Parathyroid adenoma (tissue), 2 donors: ENCODE results near the gene PRKN.

ENCODE experiments used
- H2AFZ ChIP-seq: fragments of 300-600 bp; sonication (generic); one replicate; pipeline ENCODE4 v1.7.0; 2017; ENCODE audit warnings: antibody characterized with exemption, mild to moderate bottlenecking
- H3K27ac ChIP-seq: fragments of 300-600 bp; sonication (generic); one replicate; pipeline ENCODE4 v1.7.0; 2017
- H3K27me3 ChIP-seq: fragments of 300-600 bp; sonication (generic); one replicate; pipeline ENCODE4 v1.7.0; 2017; ENCODE audit warnings: low read length; ENCODE audit not compliant: control insufficient read depth, insufficient read depth
- H3K36me3 ChIP-seq: fragments of 300-600 bp; sonication (generic); one replicate; pipeline ENCODE4 v1.7.0; 2017; ENCODE audit warnings: low read length; ENCODE audit not compliant: control insufficient read depth, insufficient read depth
- H3K4me1 ChIP-seq: fragments of 300-600 bp; sonication (generic); one replicate; pipeline ENCODE4 v1.7.0; 2017; ENCODE audit warnings: control low read depth
- H3K4me2 ChIP-seq: fragments of 300-600 bp; sonication (generic); one replicate; pipeline ENCODE4 v1.7.0; 2017; ENCODE audit warnings: low read length
- H3K4me3 ChIP-seq: fragments of 300-600 bp; sonication (generic); one replicate; pipeline ENCODE4 v1.7.0; 2017; ENCODE audit warnings: low read depth, low read length
- H3K79me2 ChIP-seq: fragments of 300-600 bp; sonication (generic); one replicate; pipeline ENCODE4 v1.7.0; 2017; ENCODE audit warnings: control low read depth
- H3K9ac ChIP-seq: fragments of 300-600 bp; sonication (generic); one replicate; pipeline ENCODE4 v1.7.0; 2017; ENCODE audit warnings: mild to moderate bottlenecking
- H3K9me3 ChIP-seq: fragments of 300-600 bp; sonication (generic); one replicate; pipeline ENCODE4 v1.7.0; 2017; ENCODE audit warnings: low read length; ENCODE audit not compliant: control insufficient read depth
- TF ChIP-seq, protein P1 (sequence below): fragments of 300-600 bp; sonication (generic); IDR thresholded peaks from one replicate; pipeline ENCODE4 v1.7.0; 2017; ENCODE audit warnings: antibody characterized with exemption, mild to moderate bottlenecking
- donor health status: primary hyperparathyroidism.

PRKN gene

GRCh38 chr6:161674930-161675682, 1052.5 kb downstream of the PRKN start:
- Histone ChIP-seq H3K9ac (no peak overlapping the region), H3K4me3 (no peak overlapping the region), H3K4me2 (no peak overlapping the region), H3K27me3 (no peaks in the 10 kb centered on the region), H3K27ac (no peak overlapping the region), H3K36me3 (no peaks in the 10 kb centered on the region), H3K79me2 (no peaks in the 10 kb centered on the region), H3K4me1 (no peaks in the 10 kb centered on the region), H2AFZ (no peak overlapping the region), H3K9me3 (no peaks in the 10 kb centered on the region)
- TF ChIP-seq, protein P1, sequence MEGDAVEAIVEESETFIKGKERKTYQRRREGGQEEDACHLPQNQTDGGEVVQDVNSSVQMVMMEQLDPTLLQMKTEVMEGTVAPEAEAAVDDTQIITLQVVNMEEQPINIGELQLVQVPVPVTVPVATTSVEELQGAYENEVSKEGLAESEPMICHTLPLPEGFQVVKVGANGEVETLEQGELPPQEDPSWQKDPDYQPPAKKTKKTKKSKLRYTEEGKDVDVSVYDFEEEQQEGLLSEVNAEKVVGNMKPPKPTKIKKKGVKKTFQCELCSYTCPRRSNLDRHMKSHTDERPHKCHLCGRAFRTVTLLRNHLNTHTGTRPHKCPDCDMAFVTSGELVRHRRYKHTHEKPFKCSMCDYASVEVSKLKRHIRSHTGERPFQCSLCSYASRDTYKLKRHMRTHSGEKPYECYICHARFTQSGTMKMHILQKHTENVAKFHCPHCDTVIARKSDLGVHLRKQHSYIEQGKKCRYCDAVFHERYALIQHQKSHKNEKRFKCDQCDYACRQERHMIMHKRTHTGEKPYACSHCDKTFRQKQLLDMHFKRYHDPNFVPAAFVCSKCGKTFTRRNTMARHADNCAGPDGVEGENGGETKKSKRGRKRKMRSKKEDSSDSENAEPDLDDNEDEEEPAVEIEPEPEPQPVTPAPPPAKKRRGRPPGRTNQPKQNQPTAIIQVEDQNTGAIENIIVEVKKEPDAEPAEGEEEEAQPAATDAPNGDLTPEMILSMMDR, result no peak

DNA sequence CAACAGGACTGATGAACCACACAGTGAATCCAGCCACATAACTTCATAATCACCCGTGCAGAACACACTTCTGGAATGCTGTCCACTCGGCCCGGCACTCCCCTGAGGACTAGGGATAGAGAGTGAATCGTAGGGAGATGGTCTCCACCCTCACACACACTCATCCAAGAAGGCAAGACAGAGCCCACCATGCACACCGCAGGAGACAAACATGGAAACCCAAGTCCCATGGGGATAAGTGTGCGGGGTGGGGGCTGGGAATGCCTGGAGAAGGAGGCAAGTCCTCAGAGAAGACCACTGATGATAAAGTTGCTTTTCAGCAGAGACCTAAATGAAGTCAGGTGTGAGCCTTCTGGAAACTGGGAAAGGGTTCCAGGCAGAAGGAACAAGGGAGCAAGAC, 1054.5 kb downstream of the PRKN start:
- Histone ChIP-seq H3K27ac (no peak overlapping the region), H3K4me3 (no peak overlapping the region), H3K79me2 (no peaks in the 10 kb centered on the region), H2AFZ (no peak overlapping the region), H3K4me2 (no peak overlapping the region), H3K27me3 (no peaks in the 10 kb centered on the region), H3K36me3 (no peaks in the 10 kb centered on the region), H3K4me1 (no peaks in the 10 kb centered on the region), H3K9ac (no peak overlapping the region), H3K9me3 (no peaks in the 10 kb centered on the region)
- TF ChIP-seq, protein P1, result no peak

DNA sequence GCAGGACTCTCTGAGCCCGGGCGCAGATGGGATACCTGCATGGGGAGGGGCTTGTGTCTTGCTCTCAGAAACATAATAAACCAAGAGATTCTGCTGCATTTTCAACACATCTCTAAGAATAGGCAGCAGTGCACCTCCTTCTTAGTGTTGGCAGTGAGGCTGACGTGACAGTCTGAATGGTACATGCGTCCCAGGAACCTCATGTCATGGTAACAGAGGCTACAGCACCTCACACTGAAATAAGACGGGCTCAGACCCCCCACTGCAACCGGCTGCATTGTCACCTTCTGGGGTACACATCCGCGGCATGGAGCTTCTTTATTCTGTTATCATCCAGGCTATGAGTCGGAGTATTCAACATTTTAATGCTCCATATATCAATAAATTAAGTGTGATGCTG, 1056.4 kb downstream of the PRKN start:
- no peak overlapping the region for H3K4me2 ChIP-seq
- H3K4me1 ChIP-seq, result no peaks in the 10 kb centered on the region
- H3K4me3 ChIP-seq, result no peak overlapping the region
- no peaks in the 10 kb centered on the region for H3K27me3 ChIP-seq
- H3K9ac ChIP-seq, result no peak overlapping the region
- H2AFZ ChIP-seq, result no peak overlapping the region
- TF ChIP-seq, protein P1, result no peak
- H3K27ac ChIP-seq, result no peak overlapping the region
- no peaks in the 10 kb centered on the region for H3K79me2 ChIP-seq
- no peaks in the 10 kb centered on the region for H3K36me3 ChIP-seq
- no peaks in the 10 kb centered on the region for H3K9me3 ChIP-seq

DNA sequence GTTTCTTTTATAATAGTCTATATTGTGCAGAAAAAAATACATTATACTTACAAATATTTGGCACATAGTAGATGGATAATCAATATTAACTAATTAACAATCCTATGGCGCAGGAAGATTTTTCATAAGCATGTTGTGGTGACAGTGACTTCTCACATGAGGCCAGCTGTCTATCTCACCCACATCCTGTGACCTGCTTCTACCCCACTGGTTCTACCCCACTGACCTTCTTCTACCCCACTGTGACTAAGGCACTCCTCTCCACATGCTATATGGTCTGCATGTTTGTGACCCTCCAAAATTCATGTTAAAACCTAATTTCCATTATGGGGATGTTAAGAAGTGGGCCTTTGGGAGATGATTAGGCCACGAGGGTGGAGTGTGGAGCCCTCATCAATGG, 1058.9 kb downstream of the PRKN start:
- no peak overlapping the region for H3K9ac ChIP-seq
- H2AFZ ChIP-seq, result no peak overlapping the region
- TF ChIP-seq, protein P1, result no peak
- no peaks in the 10 kb centered on the region for H3K36me3 ChIP-seq
- H3K79me2 ChIP-seq, result no peaks in the 10 kb centered on the region
- H3K27ac ChIP-seq, result no peak overlapping the region
- H3K27me3 ChIP-seq, result no peaks in the 10 kb centered on the region
- no peaks in the 10 kb centered on the region for H3K9me3 ChIP-seq
- H3K4me1 ChIP-seq, result no peaks in the 10 kb centered on the region
- H3K4me2 ChIP-seq, result no peak overlapping the region
- H3K4me3 ChIP-seq, result no peak overlapping the region

DNA sequence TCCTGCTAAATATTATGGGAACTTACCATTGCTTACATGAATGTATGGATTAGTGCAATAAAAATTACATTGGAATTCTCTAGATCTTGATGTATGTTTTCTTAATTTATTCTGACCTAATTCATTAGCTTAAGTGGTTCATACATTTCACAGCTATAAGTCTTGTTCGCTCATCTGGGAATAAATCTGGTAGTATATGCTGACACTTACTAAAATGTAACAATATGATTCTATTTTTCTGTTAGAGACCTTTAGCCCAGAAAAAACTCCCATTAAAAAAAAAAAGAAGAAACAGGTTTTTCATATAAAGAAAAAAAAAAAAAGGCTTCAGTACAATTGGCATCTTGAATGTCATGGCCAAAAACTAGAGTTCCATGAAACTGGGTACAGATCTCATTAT, 1059.6 kb downstream of the PRKN start:
- no peak overlapping the region for H2AFZ ChIP-seq
- TF ChIP-seq, protein P1, result no peak
- H3K79me2 ChIP-seq, result no peaks in the 10 kb centered on the region
- H3K4me3 ChIP-seq, result no peak overlapping the region
- H3K4me1 ChIP-seq, result no peaks in the 10 kb centered on the region
- H3K9me3 ChIP-seq, result no peaks in the 10 kb centered on the region
- no peaks in the 10 kb centered on the region for H3K27me3 ChIP-seq
- H3K4me2 ChIP-seq, result no peak overlapping the region
- H3K27ac ChIP-seq, result no peak overlapping the region
- H3K36me3 ChIP-seq, result no peaks in the 10 kb centered on the region
- H3K9ac ChIP-seq, result no peak overlapping the region
